DMS153 treated with DMSO at 0.1 percent for 48 hours (cell line): ENCODE measurements around the gene SH3BGR.
A peak's percentile ranks its signal among the peaks of the same experiment; 100 is the strongest.
"Not testable (repeated sequence)": the region's sequence is repeated elsewhere in the genome, so short reads cannot be mapped to it uniquely, and the experiment has no call there.

ENCODE experiments used
- DNase-seq: peaks from one replicate; lab custom pipeline; 2025; ENCODE audit not compliant: unreplicated experiment; lab: John Stamatoyannopoulos, UW

SH3BGR gene

DNA sequence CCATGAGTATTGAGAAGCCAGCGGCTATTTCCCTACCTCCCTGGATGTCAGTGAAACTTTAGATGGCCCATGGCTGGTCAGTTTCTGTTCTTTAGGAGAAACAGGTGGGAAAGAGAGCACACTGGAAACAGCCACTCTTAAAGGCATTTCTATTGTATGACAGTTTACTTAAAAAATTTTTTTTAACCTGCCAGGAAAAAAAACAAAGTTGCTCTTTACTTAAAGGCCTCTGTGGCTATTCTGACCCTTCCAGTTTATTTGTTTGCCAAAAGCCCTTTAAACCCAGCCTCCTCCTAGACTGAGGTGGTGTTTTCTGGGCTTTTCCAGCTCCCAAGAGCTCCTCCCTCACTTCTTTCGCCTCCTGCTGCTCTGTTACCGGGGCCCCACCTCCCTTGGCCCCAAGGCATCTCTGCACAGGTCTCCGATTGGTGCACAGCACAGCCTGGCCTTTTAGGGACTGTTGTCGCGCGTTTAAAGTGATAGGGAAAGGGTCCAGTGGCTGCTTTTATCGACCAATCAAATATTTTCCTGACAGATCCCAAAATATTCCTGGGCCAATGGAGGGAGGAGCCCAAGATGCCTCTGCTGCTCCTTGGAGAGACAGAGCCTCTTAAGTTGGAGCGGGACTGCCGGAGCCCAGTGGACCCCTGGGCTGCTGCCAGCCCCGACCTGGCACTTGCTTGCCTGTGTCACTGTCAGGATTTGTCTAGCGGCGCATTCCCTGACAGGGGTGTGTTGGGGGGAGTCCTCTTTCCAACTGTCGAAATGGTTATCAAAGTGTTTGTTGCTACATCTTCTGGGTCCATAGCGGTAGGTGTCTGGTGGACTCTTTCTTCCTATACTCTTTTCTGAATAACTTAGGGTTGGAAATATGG lies at the start of gene SH3BGR:
Gene SH3BGR (plus strand): TSS at position 639 of the 875 bp plus-strand sequence. CDS start 127 bp downstream, at position 766.
- DNase-seq = no peak

DNA sequence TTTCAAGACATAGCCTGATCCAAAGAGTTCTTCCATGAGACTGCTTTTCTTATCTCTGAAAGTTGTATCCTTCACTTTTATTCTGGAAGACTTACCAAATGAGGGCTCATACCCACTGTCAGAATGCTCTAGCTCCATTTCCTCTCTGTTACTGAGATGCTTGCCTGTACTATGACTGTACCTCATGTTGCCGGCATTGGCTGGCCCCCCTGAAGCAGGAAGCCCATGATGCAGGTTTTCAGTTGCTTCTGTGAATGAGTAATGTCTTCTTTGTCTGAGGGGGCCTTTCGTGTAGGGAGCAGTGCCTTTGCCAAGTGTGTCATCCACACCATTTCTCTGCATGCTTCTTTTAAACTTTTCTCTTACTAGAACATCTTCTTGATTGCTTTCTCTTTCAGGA lies 45.7 kb upstream of the SH3BGR start:
- DNase-seq = no peak

DNA sequence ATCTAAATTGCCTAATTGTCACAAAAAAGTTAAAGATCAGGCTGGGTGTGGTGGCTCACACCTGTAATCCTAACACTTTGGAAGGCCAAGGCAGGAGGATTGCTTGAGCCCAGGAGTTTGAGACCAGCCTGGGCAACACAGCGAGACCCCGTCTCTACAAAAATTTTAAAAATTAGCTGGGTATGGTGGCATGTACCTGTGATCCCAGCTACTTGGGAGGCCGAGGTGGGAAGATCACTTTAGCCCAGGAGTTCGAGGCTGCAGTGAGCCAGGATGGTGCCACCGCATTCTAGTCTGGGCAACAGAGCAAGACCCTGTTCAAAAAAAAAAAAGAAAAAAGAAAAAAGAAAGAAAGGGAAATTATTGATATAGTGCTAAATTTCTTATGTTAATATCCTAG lies 32.6 kb upstream of the SH3BGR start:
- DNase-seq = not testable (repeated sequence)

DNA sequence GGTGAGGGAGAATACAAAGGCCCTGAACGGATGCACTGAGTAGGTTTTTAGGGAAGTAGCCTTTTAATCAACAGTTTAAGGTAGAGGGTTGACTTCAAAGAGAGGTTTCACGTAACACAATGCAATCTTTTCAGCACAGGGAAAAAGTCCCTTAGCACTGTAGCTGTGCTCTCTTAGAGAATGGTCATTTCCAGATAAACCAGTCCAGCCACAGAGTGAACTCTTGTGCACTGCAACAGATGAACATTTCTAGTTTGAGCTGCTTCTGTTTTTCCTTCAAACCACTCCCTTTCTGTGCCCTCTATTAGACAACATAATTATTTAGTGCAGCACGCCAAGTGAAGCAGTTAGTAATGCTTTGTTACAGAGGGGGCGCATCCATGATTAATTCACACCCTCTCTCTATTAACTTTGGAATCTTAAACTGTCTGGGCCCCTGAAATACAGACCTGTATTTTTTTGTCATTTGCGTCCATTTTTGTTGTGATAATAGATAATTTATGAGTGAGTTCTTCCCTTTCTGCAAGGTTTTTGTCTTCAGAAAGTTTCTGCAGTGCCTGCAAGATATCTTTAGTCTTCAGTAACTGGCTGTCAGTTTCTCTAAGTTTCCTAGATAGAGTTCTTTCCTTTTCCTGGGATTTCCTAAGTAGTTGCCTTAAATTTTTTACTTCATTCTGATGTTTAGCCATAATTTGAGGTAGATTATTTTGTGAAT lies 29.1 kb upstream of the SH3BGR start:
- no peak for DNase-seq

DNA sequence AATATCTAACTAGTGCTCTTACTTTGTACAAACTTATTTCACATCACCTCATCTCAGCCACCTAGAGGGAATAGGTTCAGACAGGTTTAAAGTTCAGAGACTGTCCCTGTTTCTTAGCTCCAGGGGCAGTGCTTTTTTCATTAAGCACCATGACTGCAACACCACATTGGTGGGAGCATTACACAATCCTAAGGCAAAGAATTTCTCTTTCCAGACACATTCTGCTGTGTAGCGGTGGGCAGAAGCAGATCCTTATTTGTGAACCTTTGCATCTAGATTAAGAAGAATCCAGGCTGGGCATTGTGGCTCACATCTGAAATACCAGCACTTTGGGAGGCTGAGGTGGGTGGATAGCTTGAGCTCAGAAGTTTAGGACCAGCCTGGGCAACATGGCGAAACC lies 22.3 kb upstream of the SH3BGR start:
- no peak for DNase-seq

DNA sequence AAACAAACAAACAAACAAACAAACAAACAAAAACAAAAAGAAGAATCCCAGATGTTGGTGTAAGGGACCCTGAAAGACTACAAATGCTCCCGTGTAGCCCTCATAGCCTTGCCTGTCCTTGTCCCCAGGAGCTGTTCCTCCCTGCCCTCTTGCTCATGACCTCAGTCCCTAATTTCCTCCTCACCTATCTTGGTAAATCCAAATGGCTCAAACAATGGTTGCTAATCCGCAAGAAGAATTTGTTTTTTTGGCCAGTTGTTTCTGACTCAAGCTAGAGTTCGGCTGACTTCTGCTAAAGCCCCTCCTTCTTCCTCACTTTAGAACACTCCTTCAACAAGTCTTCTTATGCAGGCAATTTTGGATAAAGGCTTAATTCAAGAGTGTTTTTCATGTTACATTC lies 21.8 kb upstream of the SH3BGR start:
- DNase-seq = no peak

DNA sequence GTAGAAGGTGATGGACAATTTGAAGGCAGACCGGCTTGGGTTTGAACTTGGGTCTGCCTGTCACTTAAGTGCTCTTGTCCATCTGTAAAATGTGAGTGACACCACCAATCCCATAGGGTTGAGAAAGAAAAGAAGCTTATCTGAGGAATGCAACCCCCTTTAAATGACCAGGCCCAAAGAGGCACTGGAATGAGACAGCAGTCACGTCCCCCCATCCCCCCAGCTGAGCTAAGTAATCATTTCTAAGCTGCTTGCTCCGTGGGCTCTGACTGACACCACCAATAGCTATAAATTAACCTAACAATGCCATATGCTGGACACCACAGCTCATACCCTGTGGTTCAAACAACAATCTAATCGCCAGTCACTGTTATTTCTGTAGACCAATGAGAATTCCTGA lies 21.3 kb upstream of the SH3BGR start:
- DNase-seq = no peak

DNA sequence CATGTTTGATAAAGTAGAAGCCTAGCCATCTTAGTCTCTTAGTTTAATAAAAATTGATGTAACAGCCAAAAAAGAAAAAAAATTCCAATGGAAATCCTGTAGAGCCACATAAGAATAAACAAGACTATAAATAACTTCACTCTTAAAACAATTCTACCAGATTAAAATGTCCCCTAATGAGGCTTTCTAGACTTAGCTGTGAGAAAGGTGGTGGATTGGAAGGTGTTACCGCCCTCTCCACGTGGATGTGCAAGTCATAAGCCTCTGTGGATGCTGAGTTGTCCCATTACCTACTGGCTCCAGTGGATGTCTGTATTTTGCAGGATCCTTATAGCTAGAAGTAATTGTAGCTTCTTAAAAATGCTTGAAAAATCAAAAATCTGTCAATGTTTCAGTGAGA lies 20.8 kb upstream of the SH3BGR start:
- no peak for DNase-seq

DNA sequence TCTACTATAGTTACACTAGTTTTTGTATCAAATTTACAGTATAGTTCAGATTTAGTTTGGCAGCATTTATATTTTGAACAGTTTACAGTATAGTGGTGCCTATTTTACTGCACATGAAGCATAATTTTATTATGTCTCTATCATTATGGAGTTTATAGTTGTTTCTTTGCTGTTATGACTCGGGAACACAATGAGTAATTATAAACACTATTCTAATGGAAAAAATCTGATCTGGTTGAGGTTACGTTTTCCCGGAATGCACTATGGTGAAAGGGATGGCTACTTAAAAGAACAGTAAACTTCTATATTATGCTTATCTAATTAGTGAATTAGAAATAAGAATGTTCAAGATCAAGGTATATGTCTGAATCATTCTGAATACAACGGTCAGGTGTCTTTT lies 16.8 kb upstream of the SH3BGR start:
- DNase-seq = no peak

DNA sequence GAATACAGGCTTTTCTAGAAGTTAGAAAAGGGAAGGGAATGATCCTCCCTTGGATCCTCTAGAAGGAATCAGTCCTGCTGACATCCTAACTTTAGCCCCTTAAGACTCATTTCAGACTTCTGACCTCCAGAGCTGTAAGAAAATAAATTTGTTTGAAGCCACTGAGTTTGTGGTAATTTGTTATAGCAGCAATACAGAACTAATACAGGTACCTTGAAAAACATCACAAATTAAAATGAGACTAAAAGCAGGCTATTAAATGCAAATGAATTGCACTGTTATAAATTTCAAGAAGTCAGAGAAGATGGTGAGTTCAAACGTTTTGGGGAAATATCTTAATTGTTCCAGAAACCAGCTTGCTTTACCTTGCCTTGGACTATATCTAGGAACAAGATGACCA lies 12.5 kb upstream of the SH3BGR start:
- DNase-seq = no peak

DNA sequence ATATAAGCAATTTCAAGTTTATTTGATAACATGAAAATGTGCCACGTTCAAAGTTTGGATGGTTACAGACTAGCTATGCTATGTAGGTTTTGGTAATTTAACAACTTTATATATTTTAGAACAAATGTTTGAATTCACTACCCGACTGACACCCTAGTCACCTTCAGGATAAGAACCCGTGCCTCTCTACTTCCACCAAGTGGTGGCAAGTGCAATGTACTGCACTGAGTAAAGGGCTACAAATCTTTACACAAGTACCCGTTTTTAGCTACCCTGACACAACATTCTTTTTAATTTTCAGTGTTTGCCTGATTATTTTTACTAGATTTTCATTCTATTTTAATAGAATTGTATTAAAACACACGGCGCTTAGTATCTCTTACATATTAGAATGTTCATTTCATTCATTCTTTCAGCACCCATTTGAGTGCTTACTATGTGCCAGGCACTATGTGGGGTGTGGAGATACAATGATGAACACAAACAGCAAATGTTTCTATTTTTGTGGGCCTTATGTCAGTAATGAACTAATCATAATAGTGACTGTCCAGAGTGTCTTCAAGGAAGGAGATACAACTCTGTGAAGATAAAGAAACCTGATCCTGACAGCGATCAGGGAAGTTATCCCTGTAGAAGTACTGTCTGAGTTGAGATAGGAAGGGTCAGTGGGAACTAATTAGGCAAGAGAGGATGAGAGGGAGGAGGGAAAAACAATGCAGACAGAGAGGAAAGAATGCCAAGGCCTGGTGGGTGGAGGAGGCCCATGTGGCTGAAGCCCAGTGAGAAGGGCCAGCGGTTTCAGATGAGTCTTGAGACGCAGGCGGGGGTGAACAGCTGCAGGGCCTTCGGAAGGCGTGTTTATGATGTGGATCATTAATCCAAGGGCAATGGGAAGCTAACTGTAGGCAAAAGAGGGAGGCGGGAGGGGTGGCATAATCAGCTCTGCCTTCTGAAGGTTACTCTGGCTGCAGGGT lies 10.0 kb upstream of the SH3BGR start:
- peak; percentile 2 for DNase-seq

DNA sequence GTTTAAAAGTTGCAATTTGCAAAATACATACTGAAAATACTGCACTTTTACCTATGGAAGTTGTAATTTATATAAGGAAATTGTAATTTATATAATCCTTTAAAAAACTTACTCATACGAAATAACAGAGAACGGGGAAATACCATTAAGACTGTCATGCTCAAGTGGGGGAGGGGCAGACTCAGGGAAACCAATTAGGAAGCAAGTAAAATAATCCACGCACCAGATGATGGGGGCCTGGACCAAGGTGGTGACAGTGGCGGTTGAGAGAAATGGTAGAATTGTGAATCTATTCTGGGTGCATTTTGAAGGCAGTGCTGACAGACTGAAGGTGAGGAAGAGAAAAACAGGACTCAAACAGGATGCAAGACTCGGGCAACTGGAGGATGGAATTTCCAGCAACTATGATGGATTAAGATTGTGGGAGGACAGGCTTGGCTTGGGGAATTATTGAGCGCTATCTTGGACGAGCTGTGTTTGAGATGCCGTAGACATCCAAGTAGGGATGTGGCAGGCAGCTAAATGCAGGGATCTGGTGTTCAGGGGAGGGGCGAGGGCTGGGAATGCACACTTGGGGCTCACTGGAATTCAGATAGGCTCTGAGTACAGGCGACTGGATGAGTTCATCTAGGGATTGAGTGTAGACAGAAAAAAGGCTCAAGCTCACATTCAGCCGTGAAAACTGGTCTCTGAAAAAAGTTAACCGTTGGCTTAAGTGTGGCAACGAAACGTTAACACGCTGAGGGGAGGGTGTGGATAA lies 7.2 kb upstream of the SH3BGR start:
- DNase-seq = no peak

DNA sequence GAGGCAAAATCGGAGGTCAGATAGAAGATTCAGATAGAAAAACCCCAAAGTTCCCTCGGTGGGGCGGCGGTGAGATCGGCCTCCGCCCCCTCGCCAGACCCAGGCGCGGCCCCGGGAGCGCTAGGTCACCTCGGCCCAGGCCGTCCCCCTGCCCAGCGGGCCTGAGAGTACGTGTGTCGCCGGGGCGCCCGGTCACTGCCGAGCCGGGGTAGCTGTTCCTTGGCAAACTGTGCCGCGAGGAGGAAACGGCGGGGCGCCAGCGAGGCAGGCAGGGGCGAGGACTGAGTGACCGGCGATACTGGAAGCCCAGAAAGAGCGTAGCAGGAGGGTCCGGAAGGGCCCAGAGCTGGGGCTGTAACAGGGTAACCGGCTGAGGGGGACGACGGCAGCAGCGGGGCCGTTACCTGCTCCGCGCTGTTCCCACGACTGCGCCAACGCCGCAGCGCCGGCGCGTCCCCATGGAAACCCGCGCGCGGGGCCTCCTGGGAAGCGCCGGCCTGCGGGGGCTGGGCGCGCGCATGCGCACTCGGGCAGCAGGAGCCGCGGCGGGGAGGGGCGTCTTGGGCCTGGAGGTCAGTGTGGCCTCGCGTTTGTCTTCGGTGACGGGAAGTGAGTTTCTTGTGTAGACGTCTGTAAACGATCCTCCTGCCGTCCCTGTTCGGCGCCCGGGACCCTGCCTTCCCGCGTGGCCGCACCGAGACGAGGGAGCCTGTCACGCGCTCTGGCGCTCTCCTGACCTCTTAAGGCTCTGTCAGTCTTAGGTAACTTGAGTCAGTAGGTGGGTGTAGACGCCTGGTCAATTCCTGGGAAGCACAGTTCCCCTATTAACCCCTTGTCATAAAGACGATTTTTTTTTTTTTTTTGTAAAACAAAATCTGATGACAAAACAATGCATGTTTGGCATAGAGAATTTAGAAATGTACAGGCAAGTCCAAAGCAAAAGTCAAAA lies 6.2 kb upstream of the SH3BGR start, which contains the start of gene LCA5L:
Gene LCA5L (minus strand): TSS at position 458 of the 949 bp plus-strand sequence. CDS start 17,285 bp downstream, outside the sequence.
- peak; percentile 86 for DNase-seq

DNA sequence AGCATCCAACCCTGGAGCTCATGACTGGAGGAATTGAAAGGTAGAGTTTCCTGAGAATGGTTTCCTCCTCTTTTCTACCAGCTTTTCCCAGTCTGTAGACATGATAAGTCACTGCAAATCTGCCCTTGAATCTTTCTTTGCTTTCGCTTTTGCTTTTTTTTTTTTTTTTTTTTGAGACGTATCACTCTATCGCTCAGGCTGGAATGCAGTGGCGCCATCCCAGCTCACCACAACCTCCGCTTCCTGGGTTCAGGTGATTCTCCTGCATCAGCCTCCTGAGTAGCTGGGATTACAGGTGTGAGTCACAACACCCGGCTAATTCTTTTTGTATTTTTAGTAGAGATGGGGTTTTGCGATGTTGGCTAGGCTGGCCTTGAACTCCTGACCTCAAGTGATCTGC lies 4.5 kb upstream of the SH3BGR start:
- DNase-seq = no peak

DNA sequence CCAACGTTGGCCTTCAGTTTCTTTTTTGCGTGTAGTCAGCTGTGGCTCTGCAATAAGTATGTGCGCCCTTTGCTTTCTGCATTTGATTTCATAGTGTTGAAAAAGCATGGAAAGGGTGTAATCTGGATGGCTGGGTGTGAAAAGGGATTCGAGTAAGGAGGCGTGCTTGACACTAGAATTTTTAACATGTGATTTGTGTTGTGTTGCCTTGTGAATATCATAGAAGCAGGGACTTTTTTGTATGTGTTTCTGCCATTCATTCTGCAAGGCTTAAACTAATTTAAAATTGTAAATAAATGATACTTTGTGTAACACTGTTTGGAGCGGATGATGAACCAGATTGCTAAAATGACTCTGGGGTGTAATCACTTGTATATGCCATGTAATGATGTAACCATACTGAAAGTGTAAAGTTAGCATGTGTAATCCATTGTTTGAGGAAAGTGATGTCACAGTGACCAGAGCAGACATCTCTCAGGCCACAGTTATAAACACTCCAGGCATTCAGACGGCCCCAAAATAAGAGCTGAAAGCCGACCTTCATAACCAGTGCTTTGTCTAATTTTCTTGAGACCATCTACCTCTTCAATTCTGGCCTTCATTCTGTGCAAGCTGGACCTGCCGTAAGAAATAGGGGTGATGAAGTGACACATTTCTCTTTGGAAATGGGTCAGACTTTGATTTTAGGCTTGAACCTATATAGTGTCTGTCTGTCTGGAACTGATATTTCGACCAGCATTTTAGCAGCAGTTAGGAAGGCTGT lies 618 bp downstream of the SH3BGR start:
- DNase-seq = no peak

DNA sequence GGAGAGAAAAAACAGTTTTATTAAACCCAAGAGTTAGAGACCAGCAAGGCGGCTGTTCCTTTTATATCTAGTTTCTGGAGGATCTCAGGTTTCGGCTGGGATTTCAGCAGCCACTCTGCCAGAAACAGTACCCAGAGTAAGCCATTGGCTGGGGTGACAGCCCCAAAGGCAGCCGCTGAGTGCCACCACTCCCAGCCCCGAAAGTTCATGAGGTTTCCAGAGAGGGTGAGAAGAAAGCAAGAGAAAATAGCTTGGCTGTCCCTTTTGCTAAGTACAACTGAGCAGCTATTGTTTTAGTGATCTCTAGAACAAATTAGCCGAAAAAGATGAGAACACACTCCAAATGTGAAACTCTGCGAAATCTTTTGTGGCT lies 1.2 kb downstream of the SH3BGR start:
- DNase-seq = no peak

DNA sequence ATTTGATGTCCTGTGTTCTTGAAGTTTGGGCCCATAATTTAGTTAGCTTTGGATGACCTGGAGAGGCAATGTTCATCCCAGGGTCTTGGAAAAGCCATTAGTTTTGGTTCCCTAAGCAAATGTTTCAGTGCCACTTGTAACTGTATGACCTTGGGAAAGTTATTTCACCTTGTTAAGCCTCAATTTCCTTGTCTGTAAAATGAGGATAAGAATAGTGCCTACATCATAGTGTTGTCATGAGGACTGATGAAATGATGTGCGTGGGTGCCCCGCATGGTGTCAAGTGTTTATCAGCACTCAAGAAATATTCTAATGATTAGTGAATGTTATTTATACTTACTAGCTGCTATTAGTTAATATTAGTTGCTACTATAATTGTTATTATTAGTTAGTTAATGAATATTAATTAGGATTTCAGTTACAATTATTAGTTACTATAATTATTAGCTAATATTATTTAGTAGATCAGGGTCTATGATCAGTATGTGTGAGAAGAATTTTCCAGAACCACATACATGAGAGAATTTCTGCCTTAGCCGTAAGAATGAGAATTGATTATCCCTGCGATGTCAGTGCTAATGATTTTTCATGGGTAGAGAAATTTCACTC lies 1.9 kb downstream of the SH3BGR start:
- DNase-seq = no peak
